Kidney (tissue), 14 donors: ENCODE data around the gene DEUP1. TPM values are rescaled to one million over a fixed set of nuclear protein-coding genes. Genes with fewer than 3 reads are reported as not detected.

Experiments used
- DNase-seq, 5 donors: peaks; one replicate each; pipeline ENCODE4 v3.0.0-alpha.2; 2013 to 2020
- FAIRE-seq: peaks from 2 replicates; lab custom pipeline; 2012; peaks lifted over from hg19 to GRCh38; lab: Jason Lieb, UNC
- H3K27ac ChIP-seq, 2 donors: one replicate each; pipeline ENCODE4 v1.7.0; 2013; ENCODE audit warnings: low read depth in 2 of 2, low read length in 2 of 2, inconsistent platforms in 1 of 2
- H3K27me3 ChIP-seq: one replicate; pipeline ENCODE4 v1.7.1; 2013; ENCODE audit warnings: low read length, inconsistent platforms; ENCODE audit not compliant: control insufficient read depth, insufficient read depth
- H3K36me3 ChIP-seq, 3 donors: one replicate each; pipeline versions ENCODE4 v1.7.0 to v1.7.1; 2013; ENCODE audit warnings: low read length in 3 of 3, control low read depth in 1 of 3, inconsistent platforms in 1 of 3; ENCODE audit not compliant: insufficient read depth in 3 of 3, control insufficient read depth in 2 of 3
- H3K4me1 ChIP-seq, 3 donors: one replicate each; pipeline versions ENCODE4 v1.7.0 to v1.7.1; 2013; ENCODE audit warnings: low read length in 3 of 3, inconsistent platforms in 1 of 3, low read depth in 1 of 3; ENCODE audit not compliant: control insufficient read depth in 2 of 3, insufficient read depth in 2 of 3
- H3K4me3 ChIP-seq, 3 donors: one replicate each; pipeline versions ENCODE4 v1.7.0 to v1.8.1; 2013; ENCODE audit warnings: low read length in 3 of 3, control low read depth in 1 of 3, inconsistent platforms in 1 of 3
- H3K9ac ChIP-seq, 3 donors: one replicate each; pipeline versions ENCODE4 v1.7.0 to v1.7.1; 2013; ENCODE audit warnings: low read length in 3 of 3, control low read depth in 1 of 3, inconsistent platforms in 1 of 3
- H3K9me3 ChIP-seq, 3 donors: one replicate each; pipeline versions ENCODE4 v1.7.0 to v1.7.1; 2013; ENCODE audit warnings: low read length in 3 of 3, control low read depth in 1 of 3, inconsistent platforms in 1 of 3; ENCODE audit not compliant: control insufficient read depth in 2 of 3, insufficient read depth in 1 of 3
- intact Hi-C: fragments of 100-400 bp; cut with DNase I; formaldehyde crosslinking; loops from one replicate; pipeline ENCODE4 v1.11.1; 2022
- polyA plus RNA-seq: library from polyadenylated mRNA; stranded (reverse); fragments of 350-450 nt; fragmentation: Illumina TruSeq; extraction: RNeasy Lipid Tissue Mini Kit (QIAGEN cat#74804); gene quantifications from one replicate; pipeline ENCODE4 v1.2.3, GENCODE V29; 2014; ENCODE audit warnings: low read depth, low replicate concordance; ENCODE audit not compliant: insufficient read depth
- total RNA-seq: library from RNA; stranded (reverse); fragmentation: NEBNext Ultra II Directional; extraction: Animal tissue kit (Norgen Biotek cat#: 25700); gene quantifications from one replicate; pipeline ENCODE4 v1.2.1, GENCODE V29; 2021
- TF ChIP-seq, protein P1 (sequence below): IDR thresholded peaks from 3 replicates; pipeline ENCODE4 v1.5.1; 2012; ENCODE audit warnings: mild to moderate bottlenecking, moderate library complexity, borderline replicate concordance; ENCODE audit not compliant: insufficient read depth; ENCODE audit errors: extremely low read depth
- donor health status: control.
- donor health status: control.
- donor health status: control.
- donor health status: control.
- donor health status: control.
- donor health status: DM: yes; HTN: yes; CAD: no.
- donor health status: Normal renal cell carcinoma (clear cell type).

Gene DEUP1
- total and polyA plus RNA-seq, 2 donors from 2014 or later = 0.57 to 0.88 TPM

DNA sequence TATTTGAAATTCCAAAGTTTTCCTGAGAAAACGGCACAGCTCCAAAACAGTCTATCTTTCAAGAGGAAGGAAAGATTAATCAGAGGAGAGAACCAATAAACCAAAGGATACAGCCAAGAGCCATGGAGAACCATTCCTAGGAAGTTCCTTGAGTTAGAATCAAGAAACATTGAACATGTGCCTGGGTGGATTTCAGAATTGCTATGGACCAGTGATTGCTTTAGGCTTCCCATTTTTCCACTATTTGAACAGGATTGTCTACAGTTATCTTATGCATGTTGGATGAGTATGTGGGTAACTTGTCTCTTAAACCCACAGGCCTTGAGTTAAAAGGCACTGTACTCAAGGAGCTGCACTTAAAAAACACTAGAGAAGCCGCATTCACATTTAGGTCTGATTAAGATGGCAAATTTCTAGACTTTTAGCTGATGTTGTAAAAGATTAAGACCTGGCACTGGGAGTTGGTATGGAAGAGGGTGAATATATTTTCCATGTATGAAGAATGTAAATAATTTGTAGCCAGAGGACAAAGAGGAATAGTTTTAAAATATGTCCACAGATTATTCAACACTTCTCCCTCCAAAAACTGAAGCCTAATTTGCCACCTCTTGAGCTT is 11.2 kb upstream of the DEUP1 start:
- DNase-seq (no peak), FAIRE-seq (no peak)
- no peaks in the 10 kb centered on the region for H3K4me1 ChIP-seq
- H3K9me3 ChIP-seq = peaks cover 0 to 1% (median 0%) of the 10 kb centered on the region in 3 donors
- H3K27ac ChIP-seq = no peak overlapping the region
- TF ChIP-seq, protein P1, sequence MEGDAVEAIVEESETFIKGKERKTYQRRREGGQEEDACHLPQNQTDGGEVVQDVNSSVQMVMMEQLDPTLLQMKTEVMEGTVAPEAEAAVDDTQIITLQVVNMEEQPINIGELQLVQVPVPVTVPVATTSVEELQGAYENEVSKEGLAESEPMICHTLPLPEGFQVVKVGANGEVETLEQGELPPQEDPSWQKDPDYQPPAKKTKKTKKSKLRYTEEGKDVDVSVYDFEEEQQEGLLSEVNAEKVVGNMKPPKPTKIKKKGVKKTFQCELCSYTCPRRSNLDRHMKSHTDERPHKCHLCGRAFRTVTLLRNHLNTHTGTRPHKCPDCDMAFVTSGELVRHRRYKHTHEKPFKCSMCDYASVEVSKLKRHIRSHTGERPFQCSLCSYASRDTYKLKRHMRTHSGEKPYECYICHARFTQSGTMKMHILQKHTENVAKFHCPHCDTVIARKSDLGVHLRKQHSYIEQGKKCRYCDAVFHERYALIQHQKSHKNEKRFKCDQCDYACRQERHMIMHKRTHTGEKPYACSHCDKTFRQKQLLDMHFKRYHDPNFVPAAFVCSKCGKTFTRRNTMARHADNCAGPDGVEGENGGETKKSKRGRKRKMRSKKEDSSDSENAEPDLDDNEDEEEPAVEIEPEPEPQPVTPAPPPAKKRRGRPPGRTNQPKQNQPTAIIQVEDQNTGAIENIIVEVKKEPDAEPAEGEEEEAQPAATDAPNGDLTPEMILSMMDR = no peak
- no peaks in the 10 kb centered on the region for H3K27me3 ChIP-seq
- H3K4me3 ChIP-seq = no peak overlapping the region
- no peaks in the 10 kb centered on the region for H3K36me3 ChIP-seq
- intact Hi-C loops = no loop called here
- H3K9ac ChIP-seq = no peak overlapping the region

DNA sequence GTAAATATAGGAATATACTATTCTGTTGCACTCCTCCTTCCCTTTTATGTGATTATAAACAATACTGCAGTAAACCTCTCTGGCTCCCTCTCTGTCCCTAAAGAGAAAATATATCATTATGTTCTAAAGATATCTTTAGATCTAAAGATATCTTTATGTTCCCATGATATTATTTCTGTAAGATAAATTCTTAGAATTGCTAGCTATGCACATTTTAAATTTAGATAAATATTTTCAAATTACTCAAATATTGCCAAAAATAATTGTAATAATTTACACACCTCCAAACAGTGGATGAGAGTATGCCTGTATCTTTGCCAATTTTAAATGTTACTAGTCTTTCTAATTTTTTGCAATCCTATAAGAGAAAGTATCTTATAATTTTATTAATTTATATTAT is 10.3 kb upstream of the DEUP1 start:
- no peak overlapping the region for H3K4me3 ChIP-seq
- no peaks in the 10 kb centered on the region for H3K4me1 ChIP-seq
- H3K9me3 ChIP-seq = peaks cover 0 to 1% (median 0%) of the 10 kb centered on the region in 3 donors
- no peak for FAIRE-seq
- H3K36me3 ChIP-seq = no peaks in the 10 kb centered on the region
- intact Hi-C loops = no loop called here
- no peaks in the 10 kb centered on the region for H3K27me3 ChIP-seq
- TF ChIP-seq, protein P1 = no peak
- H3K9ac ChIP-seq = no peak overlapping the region
- DNase-seq = no peak
- no peak overlapping the region for H3K27ac ChIP-seq

DNA sequence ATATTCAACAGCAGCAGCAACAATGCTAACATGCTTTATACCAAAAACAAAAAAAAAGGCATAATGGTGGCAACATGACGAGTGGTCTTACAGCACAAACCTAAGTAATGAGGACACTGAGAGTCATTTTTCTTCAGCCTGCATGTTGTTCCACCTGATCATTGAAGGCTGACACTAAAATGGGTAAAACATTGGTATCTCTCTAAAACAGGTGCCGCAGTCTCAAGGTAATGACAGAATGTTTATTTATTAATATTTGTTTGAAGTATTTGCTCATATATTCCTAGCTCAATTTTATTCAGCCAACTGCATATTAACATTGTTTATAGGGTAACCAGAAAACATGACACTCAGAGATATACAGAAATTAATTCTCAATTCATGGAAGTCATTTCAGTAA is 8.3 kb upstream of the DEUP1 start:
- Histone ChIP-seq H3K9me3 (peaks cover 0 to 1% (median 0%) of the 10 kb centered on the region in 3 donors), H3K36me3 (no peaks in the 10 kb centered on the region)
- intact Hi-C loops = no loop called here

More for the DNA sequence above, 8.3 kb upstream of the DEUP1 start:
- no peak overlapping the region for H3K9ac ChIP-seq
- no peak overlapping the region for H3K4me3 ChIP-seq
- H3K27ac ChIP-seq = no peak overlapping the region
- TF ChIP-seq, protein P1 = no peak
- no peaks in the 10 kb centered on the region for H3K4me1 ChIP-seq
- no peaks in the 10 kb centered on the region for H3K27me3 ChIP-seq
- FAIRE-seq (no peak), DNase-seq (no peak)
